Type B pancreatic cell (in vitro differentiated cells): ENCODE data around the gene CTAG2. TPM values are rescaled to one million over a fixed set of nuclear protein-coding genes. Genes with fewer than 3 reads are reported as not detected.

Experiments used
- DNase-seq: peaks from one replicate; pipeline ENCODE4 v3.0.0; 2021; ENCODE audit warnings: mixed read lengths; ENCODE audit not compliant: unreplicated experiment; ENCODE audit errors: extremely low spot score
- H3K27ac Mint-ChIP-seq: 2 replicates; pipeline ENCODE4 v1.8.0; 2021; ENCODE audit warnings: mild to moderate bottlenecking, mixed read lengths
- H3K27me3 Mint-ChIP-seq: 2 replicates; pipeline ENCODE4 v1.8.0; 2021; ENCODE audit warnings: mixed read lengths
- H3K36me3 Mint-ChIP-seq: 2 replicates; pipeline ENCODE4 v1.8.0; 2021; ENCODE audit warnings: mixed read lengths
- H3K4me1 Mint-ChIP-seq: one replicate; pipeline ENCODE4 v1.8.0; 2021; ENCODE audit warnings: mixed read lengths; ENCODE audit not compliant: unreplicated experiment
- H3K4me3 Mint-ChIP-seq: 2 replicates; pipeline ENCODE4 v1.8.0; 2021; ENCODE audit warnings: mild to moderate bottlenecking, mixed read lengths
- H3K9me3 Mint-ChIP-seq: 2 replicates; pipeline ENCODE4 v1.8.0; 2021; ENCODE audit warnings: mixed read lengths
- CTCF ChIP-seq: fragments of 200-600 bp; sonication (generic); conservative IDR thresholded peaks from 2 replicates; pipeline ENCODE4 v1.5.0; 2021; ENCODE audit warnings: antibody characterized with exemption, mild to moderate bottlenecking
- total RNA-seq: library from RNA; stranded (reverse); gene quantifications from 2 replicates; pipeline ENCODE4 v1.2.1, GENCODE V29; 2021; ENCODE audit warnings: low replicate concordance

CTAG2 gene
- total RNA-seq, 1 donor from 2014 or later, result not detected

- H3K4me3 Mint-ChIP-seq, result no peak overlapping the region
- no peak overlapping the region for H3K27ac Mint-ChIP-seq
- no peaks in the 10 kb centered on the region for H3K36me3 Mint-ChIP-seq
- H3K9me3 Mint-ChIP-seq, result peaks cover 5% of the 10 kb centered on the region
- no peaks in the 10 kb centered on the region for H3K27me3 Mint-ChIP-seq
- TF ChIP-seq CTCF, result no peak
- no peaks in the 10 kb centered on the region for H3K4me1 Mint-ChIP-seq
- no peak for DNase-seq
Observed at GRCh38 chrX:154655786-154656185, 2.4 kb upstream of the CTAG2 start.

- DNase-seq, result no peak
- no peak overlapping the region for H3K4me3 Mint-ChIP-seq
Observed at GRCh38 chrX:154655346-154655745, 2.0 kb upstream of the CTAG2 start.

GRCh38 chrX:154654925-154655324 lies 1.5 kb upstream of the CTAG2 start:
- H3K27ac Mint-ChIP-seq, result no peak overlapping the region
- no peak for TF ChIP-seq CTCF
- no peaks in the 10 kb centered on the region for H3K27me3 Mint-ChIP-seq
- no peaks in the 10 kb centered on the region for H3K36me3 Mint-ChIP-seq
- no peaks in the 10 kb centered on the region for H3K4me1 Mint-ChIP-seq
- no peak for DNase-seq
- H3K9me3 Mint-ChIP-seq, result peaks cover 5% of the 10 kb centered on the region
- no peak overlapping the region for H3K4me3 Mint-ChIP-seq

More at GRCh38 chrX:154655346-154655745, 2.0 kb upstream of the CTAG2 start:
- no peaks in the 10 kb centered on the region for H3K4me1 Mint-ChIP-seq
- no peaks in the 10 kb centered on the region for H3K36me3 Mint-ChIP-seq
- no peak for TF ChIP-seq CTCF
- H3K9me3 Mint-ChIP-seq, result peaks cover 5% of the 10 kb centered on the region
- H3K27me3 Mint-ChIP-seq, result no peaks in the 10 kb centered on the region
- H3K27ac Mint-ChIP-seq, result no peak overlapping the region

GRCh38 chrX:154654372-154654771 lies 993 bp upstream of the CTAG2 start:
- Mint-ChIP-seq H3K4me1 (no peaks in the 10 kb centered on the region), H3K4me3 (no peak overlapping the region), H3K9me3 (peaks cover 5% of the 10 kb centered on the region), H3K36me3 (no peaks in the 10 kb centered on the region), H3K27ac (no peak overlapping the region), H3K27me3 (no peaks in the 10 kb centered on the region)
- DNase-seq, result no peak
- no peak for TF ChIP-seq CTCF

GRCh38 chrX:154653048-154653401 lies 354 bp downstream of the CTAG2 start:
- Mint-ChIP-seq H3K9me3 (no peaks in the 10 kb centered on the region), H3K4me3 (no peak overlapping the region), H3K4me1 (no peaks in the 10 kb centered on the region), H3K27me3 (no peaks in the 10 kb centered on the region), H3K27ac (no peak overlapping the region), H3K36me3 (no peaks in the 10 kb centered on the region)
- DNase-seq, result no peak
- TF ChIP-seq CTCF, result no peak
